HEK293T (cell line): ENCODE results near the gene FGF14.
"Not testable (repeated sequence)": the region's sequence is repeated elsewhere in the genome, so short reads cannot be mapped to it uniquely, and the experiment has no call there.

ENCODE experiments used
- CTCF ChIA-PET: fragments of 350-600 bp; formaldehyde crosslinking; extraction: SDS; loops from one replicate; lab custom pipeline; 2021; ENCODE audit warnings: antibody characterized with exemption, inconsistent platforms; lab: Yijun Ruan, JAX
- POLR2A ChIA-PET: fragments of 350-600 bp; formaldehyde crosslinking; extraction: SDS; loops from one replicate; lab custom pipeline; 2020; ENCODE audit warnings: antibody characterized with exemption, inconsistent platforms; lab: Yijun Ruan, JAX
- DNase-seq: peaks from one replicate; pipeline ENCODE4 v3.0.0; 2012; ENCODE audit warnings: mixed read lengths; ENCODE audit errors: extremely low spot score
- ARNT ChIP-seq: fragments of 450-650 bp; IDR thresholded peaks from 2 replicates; pipeline ENCODE4 v1.6.1; 2017; ENCODE audit warnings: mild to moderate bottlenecking
- BHLHE40 ChIP-seq: fragments of 450-650 bp; IDR thresholded peaks from 2 replicates; pipeline ENCODE4 v1.6.1; 2016; ENCODE audit warnings: mild to moderate bottlenecking, moderate library complexity, borderline replicate concordance
- CTBP1 ChIP-seq: fragments of 450-650 bp; IDR thresholded peaks from 2 replicates; pipeline ENCODE4 v1.6.1; 2016; ENCODE audit warnings: borderline replicate concordance
- ELF4 ChIP-seq: fragments of 450-650 bp; IDR thresholded peaks from 2 replicates; pipeline ENCODE4 v1.6.1; 2017; ENCODE audit warnings: antibody characterized with exemption
- FOXA1 ChIP-seq: fragments of 450-650 bp; IDR thresholded peaks from 2 replicates; pipeline ENCODE4 v1.6.1; 2016; ENCODE audit warnings: mild to moderate bottlenecking
- FOXK2 ChIP-seq: fragments of 450-650 bp; IDR thresholded peaks from 2 replicates; pipeline ENCODE4 v1.6.1; 2016; ENCODE audit warnings: mild to moderate bottlenecking
- FOXM1 ChIP-seq: fragments of 450-650 bp; IDR thresholded peaks from 2 replicates; pipeline ENCODE4 v1.6.1; 2017; ENCODE audit warnings: mild to moderate bottlenecking, borderline replicate concordance
- HDGF ChIP-seq: fragments of 450-650 bp; IDR thresholded peaks from 2 replicates; pipeline ENCODE4 v1.6.1; 2017; ENCODE audit warnings: antibody characterized with exemption, borderline replicate concordance
- L3MBTL2 ChIP-seq: fragments of 450-650 bp; conservative IDR thresholded peaks from 2 replicates; pipeline ENCODE4 v1.6.1; 2016; ENCODE audit warnings: mild to moderate bottlenecking
- LEF1 ChIP-seq: fragments of 450-650 bp; IDR thresholded peaks from 2 replicates; pipeline ENCODE4 v1.6.1; 2017; ENCODE audit warnings: mild to moderate bottlenecking, borderline replicate concordance
- NFRKB ChIP-seq: fragments of 450-650 bp; IDR thresholded peaks from 2 replicates; pipeline ENCODE4 v1.6.1; 2016; ENCODE audit warnings: mild to moderate bottlenecking, moderate library complexity
- SP1 ChIP-seq: fragments of 450-650 bp; IDR thresholded peaks from 2 replicates; pipeline ENCODE4 v1.6.1; 2017
- SUZ12 ChIP-seq: fragments of 450-650 bp; IDR thresholded peaks from 2 replicates; pipeline ENCODE4 v1.6.1; 2016; ENCODE audit warnings: mild to moderate bottlenecking
- TARDBP ChIP-seq: fragments of 450-650 bp; IDR thresholded peaks from 2 replicates; pipeline ENCODE4 v1.6.1; 2016
- ZNF384 ChIP-seq: fragments of 450-650 bp; IDR thresholded peaks from 2 replicates; pipeline ENCODE4 v1.6.1; 2016
- TF ChIP-seq, protein P1 (sequence below): fragments of 450-650 bp; IDR thresholded peaks from 2 replicates; pipeline ENCODE4 v1.6.1; 2016

FGF14 gene

DNA sequence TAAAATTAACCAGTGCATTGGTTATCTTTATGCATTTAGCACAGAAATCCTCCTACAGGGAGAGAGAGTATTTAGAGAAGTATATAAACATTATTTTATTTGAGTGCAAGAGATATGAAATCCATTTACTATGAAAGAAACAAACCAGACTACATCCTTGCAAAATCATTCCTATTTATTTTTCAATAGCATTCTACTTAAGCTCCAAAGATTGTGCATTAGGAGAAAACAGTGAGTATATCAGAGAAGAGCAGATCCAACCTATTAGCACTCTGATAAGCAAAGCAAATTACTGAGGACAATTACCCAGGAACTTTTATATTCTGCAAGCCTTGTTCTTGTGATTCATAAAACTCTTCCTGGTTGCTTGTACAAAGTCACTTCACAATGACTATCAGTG, 256.1 kb downstream of the FGF14 start:
- DNase-seq = no peak
- ChIA-PET POLR2A (no interaction called here), CTCF (no interaction called here)
- no peak for TF ChIP-seq NFRKB
- no peak for TF ChIP-seq TARDBP
- TF ChIP-seq L3MBTL2 = no peak
- TF ChIP-seq ZNF384 = no peak
- TF ChIP-seq FOXK2 = no peak
- no peak for TF ChIP-seq FOXM1
- TF ChIP-seq HDGF = no peak
- no peak for TF ChIP-seq LEF1
- no peak for TF ChIP-seq FOXA1
- no peak for TF ChIP-seq BHLHE40
- no peak for TF ChIP-seq CTBP1
- no peak for TF ChIP-seq SP1
- no peak for TF ChIP-seq ARNT
- no peak for TF ChIP-seq SUZ12
- TF ChIP-seq, protein P1, sequence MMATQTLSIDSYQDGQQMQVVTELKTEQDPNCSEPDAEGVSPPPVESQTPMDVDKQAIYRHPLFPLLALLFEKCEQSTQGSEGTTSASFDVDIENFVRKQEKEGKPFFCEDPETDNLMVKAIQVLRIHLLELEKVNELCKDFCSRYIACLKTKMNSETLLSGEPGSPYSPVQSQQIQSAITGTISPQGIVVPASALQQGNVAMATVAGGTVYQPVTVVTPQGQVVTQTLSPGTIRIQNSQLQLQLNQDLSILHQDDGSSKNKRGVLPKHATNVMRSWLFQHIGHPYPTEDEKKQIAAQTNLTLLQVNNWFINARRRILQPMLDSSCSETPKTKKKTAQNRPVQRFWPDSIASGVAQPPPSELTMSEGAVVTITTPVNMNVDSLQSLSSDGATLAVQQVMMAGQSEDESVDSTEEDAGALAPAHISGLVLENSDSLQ = no peak

DNA sequence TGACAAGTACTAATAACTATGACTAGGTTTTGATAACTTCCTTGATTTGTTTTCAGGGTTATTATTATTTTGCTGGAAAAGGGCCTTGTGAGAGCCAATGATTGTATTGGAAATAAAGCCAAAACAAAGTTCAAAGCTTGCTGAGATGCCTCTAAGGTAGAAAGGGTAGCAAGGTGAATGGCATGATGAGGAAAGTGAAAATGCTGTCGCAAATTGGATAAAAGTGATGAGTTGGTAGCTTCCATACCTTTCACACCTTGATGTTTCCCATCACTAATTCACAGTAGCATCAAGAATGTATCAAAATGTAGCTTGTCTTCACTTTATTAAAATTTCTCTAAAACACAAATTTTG, 259.4 kb downstream of the FGF14 start:
- no peak for DNase-seq
- ChIA-PET POLR2A (no interaction called here), CTCF (interaction anchor here (0.6 kb wide), 1 partner anchor 161 kb away, joined by 4 read pairs; no protein-coding TSS in a partner anchor)
- no peak for TF ChIP-seq SP1
- TF ChIP-seq LEF1 = no peak
- no peak for TF ChIP-seq ELF4
- no peak for TF ChIP-seq BHLHE40
- TF ChIP-seq NFRKB = no peak

DNA sequence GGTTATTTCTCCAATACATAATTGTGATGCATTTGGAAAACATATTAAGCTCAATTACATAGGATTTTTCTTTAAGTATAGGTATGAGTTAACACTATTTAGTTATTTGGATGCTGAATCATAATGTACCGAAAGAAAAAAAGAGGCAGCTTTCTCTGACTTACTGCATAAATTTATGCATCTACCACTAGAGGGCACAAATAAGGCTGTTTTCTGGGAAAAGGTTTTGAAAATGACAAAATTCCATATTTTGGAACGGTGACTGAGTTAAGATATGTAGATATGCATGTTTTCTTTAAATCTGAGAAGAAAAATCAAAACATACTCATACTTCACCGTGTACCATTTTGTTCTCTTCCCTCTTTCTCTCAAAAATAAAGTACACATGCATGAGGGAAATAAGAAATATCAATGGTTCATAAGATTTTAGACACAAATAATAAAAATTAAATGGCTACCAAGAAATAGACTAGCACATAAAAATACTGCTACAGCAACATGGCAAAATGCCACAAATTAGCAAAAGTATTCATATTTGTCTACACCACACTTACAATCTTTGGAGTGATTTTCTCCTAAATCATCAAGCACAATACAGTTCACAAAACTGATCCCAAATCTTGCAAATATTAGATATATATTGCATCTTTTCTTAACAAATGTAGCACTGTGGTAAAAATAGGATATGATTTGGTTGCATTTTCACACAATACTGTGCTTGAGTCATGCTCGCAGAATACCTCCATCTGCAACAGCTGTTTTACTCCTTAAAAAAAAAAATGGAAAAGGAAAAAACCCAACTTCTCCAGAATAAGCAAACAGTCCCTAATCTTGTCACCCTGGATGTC, 260.0 kb downstream of the FGF14 start:
- ChIA-PET CTCF (interaction anchor here (0.6 to 0.8 kb wide), 3 partner anchors 160 to 997 kb away, joined by 3 to 7 read pairs (median 4); no protein-coding TSS in a partner anchor), POLR2A (no interaction called here)
- TF ChIP-seq ZNF384 = no peak
- TF ChIP-seq CTBP1 = no peak
- no peak for TF ChIP-seq BHLHE40
- no peak for TF ChIP-seq FOXA1
- no peak for TF ChIP-seq LEF1
- no peak for TF ChIP-seq HDGF
- no peak for TF ChIP-seq NFRKB
- TF ChIP-seq SP1 = no peak
- TF ChIP-seq SUZ12 = no peak
- DNase-seq = no peak

DNA sequence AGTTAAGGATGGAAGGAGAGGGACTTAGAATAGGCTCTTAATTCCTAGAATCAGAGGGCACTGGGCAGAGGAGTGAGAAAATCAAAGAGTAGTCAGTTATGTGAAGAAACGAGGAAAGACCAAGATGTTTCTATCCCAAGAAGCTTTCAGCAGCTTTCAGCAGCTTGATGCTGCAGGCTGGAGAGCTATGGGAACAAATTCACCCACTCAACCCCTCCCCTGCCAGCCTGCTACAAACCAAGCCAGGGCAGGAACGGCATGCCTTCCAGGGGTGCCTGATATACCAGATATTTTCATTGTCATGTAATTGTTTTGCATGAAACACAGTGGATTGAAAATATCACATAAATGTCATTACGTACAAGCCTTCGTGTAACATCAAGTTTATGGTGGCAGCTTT, 262.2 kb downstream of the FGF14 start:
- ChIA-PET CTCF (no interaction called here), POLR2A (no interaction called here)
- no peak for DNase-seq
- TF ChIP-seq ELF4 (no peak), ZNF384 (no peak), TARDBP (no peak), L3MBTL2 (no peak), BHLHE40 (no peak), SUZ12 (no peak), FOXM1 (no peak), FOXA1 (no peak), LEF1 (no peak), HDGF (no peak), CTBP1 (no peak), FOXK2 (no peak), SP1 (no peak), NFRKB (no peak), ARNT (no peak)
- TF ChIP-seq, protein P1 = no peak

DNA sequence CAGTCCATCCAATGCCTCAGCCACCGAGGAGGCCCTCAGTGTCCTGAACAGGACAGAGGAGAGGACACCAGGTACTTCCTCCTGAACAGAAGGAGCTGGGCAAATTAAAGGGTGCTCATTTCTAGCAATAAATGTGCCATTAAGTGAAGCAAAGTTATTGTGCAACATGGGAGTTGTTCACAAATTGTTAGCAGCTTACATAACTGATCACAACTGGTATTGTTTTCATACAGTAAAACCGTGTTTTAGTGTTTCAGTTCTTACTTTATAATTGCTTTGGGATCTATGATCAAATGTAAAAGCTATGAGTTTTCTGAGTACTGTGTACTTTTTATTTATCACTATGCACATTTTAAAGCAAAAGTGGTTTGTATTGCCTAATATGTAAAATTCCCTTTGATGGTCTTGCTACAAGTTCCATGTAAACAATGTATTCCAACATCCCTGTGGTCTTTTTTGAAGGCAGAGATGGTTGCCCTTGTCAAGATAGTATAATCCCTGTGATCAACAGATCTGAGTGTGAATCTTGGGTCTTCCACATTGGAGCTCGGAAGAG, 263.1 kb downstream of the FGF14 start:
- no peak for DNase-seq
- TF ChIP-seq FOXM1 (no peak), NFRKB (no peak), FOXK2 (no peak), TARDBP (no peak), ZNF384 (no peak), LEF1 (no peak), ARNT (no peak), FOXA1 (no peak), SUZ12 (no peak), L3MBTL2 (no peak), ELF4 (no peak), HDGF (no peak), SP1 (no peak)
- TF ChIP-seq, protein P1 = no peak
- CTCF ChIA-PET = no interaction called here
- POLR2A ChIA-PET = no interaction called here

DNA sequence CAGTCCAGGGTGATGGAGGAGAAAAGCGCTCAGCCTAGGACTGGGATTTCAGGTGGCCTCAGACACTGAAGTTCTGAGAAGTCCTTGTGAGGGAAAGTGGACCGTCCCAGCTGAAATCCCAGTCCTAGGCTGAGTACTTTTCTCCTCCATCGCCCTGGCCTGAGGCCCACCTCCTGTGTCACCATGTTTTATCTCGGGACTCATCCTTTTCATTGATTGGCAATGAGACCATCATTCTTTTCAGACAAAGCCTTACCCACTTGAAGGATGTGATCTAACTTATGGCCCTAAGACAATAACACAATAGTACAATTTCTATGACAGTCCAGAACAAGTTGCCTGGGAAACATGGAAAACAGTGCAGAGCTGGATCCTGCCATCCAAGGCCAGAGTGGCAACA, 263.9 kb downstream of the FGF14 start:
- DNase-seq, CTCF ChIA-PET, POLR2A ChIA-PET: not testable (repeated sequence)
